Measurements from ENCODE around the gene SLC6A7.
A peak's percentile ranks its signal among the peaks of the same experiment; 100 is the strongest.

Gene SLC6A7

GRCh38 chr5:150210644-150211043, 20.8 kb downstream of the SLC6A7 start:
- no peak overlapping the region for H3K4me3 ChIP-seq (ENCODE audit: low read length)
- DNase-seq (ENCODE audit: low read depth): no peak
- TF ChIP-seq, protein P1, sequence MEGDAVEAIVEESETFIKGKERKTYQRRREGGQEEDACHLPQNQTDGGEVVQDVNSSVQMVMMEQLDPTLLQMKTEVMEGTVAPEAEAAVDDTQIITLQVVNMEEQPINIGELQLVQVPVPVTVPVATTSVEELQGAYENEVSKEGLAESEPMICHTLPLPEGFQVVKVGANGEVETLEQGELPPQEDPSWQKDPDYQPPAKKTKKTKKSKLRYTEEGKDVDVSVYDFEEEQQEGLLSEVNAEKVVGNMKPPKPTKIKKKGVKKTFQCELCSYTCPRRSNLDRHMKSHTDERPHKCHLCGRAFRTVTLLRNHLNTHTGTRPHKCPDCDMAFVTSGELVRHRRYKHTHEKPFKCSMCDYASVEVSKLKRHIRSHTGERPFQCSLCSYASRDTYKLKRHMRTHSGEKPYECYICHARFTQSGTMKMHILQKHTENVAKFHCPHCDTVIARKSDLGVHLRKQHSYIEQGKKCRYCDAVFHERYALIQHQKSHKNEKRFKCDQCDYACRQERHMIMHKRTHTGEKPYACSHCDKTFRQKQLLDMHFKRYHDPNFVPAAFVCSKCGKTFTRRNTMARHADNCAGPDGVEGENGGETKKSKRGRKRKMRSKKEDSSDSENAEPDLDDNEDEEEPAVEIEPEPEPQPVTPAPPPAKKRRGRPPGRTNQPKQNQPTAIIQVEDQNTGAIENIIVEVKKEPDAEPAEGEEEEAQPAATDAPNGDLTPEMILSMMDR (conservative IDR thresholded peaks at IDR 0.05; ENCODE audit: low read length): no peak

DNA sequence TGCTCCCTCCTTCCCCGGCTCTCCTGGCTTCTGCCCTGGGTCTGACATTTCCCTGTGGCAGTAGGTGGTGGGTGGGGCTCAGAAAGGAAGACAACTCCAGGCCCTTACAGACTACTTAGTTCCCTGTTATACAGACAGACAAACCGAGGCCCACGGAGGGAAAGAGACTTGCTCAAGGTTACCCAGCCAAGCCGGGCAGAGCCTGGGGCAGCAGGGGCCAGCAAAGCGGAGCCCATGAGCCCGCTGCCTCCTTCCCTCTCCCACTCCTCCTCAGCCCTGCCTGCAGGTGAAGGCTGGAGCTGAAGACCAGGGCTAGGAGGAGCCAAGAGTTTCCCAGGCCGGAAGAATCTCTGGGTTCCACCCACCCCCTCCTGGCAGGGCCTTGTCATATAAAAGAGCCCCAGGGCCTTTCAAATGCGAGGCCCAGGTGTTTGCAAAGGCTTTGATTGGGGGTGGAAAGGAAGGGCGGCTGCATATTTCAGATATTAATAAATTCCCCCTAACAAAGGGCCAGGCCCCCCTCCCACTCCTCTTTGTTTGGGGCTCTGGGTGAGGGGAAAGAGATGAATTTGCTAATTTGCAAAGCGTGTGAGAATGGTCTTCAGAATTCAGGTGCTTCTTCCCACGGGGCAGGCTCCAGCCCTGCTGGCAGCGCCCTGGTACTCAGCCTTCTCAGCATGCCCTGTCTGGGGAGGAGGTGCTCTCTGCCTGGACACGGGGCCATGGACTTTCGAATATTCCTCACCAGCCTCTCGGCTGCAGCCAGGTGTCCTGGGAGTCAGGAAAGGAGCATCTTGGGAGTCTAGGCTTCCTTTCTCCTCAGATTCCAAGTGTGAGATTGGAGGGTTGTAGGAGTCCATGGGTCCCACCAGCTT, 21.5 kb downstream of the SLC6A7 start:
- TF ChIP-seq, protein P1 (conservative IDR thresholded peaks at IDR 0.05; ENCODE audit: low read length): no peak
- no peak overlapping the region for H3K4me3 ChIP-seq (ENCODE audit: low read length)
- DNase-seq (ENCODE audit: low read depth): no peak

DNA sequence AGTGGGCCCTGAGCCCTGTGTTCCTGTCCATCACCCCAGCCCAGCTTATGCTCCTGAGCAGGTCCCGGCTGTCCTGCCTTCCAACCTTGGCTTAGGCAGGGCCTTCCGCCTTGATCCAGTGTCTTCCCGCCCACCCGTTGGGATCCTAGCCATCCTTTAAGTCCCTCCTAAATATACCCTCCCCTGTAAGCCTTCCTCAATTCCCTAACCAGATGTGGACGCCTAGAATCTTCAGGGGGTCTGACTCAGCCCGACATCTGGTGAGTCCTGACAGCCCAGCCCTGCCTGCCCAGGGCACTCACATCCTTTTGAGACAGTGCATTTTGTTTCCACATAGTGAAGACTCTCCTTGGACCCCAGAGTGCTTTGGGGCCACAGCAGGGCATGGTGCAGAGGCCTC, 23.7 kb downstream of the SLC6A7 start:
- H3K4me3 ChIP-seq (ENCODE audit: low read length): no peak overlapping the region
- TF ChIP-seq, protein P1 (conservative IDR thresholded peaks at IDR 0.05; ENCODE audit: low read length): no peak
- peak; percentile 68 for DNase-seq (ENCODE audit: low read depth)

- H3K4me3 ChIP-seq (ENCODE audit: low read length): no peak overlapping the region
- DNase-seq (ENCODE audit: low read depth): peak; percentile 75
- TF ChIP-seq, protein P1 (conservative IDR thresholded peaks at IDR 0.05; ENCODE audit: low read length): peak; percentile 45
Observed at GRCh38 chr5:150214289-150214688, 24.4 kb downstream of the SLC6A7 start.

DNA sequence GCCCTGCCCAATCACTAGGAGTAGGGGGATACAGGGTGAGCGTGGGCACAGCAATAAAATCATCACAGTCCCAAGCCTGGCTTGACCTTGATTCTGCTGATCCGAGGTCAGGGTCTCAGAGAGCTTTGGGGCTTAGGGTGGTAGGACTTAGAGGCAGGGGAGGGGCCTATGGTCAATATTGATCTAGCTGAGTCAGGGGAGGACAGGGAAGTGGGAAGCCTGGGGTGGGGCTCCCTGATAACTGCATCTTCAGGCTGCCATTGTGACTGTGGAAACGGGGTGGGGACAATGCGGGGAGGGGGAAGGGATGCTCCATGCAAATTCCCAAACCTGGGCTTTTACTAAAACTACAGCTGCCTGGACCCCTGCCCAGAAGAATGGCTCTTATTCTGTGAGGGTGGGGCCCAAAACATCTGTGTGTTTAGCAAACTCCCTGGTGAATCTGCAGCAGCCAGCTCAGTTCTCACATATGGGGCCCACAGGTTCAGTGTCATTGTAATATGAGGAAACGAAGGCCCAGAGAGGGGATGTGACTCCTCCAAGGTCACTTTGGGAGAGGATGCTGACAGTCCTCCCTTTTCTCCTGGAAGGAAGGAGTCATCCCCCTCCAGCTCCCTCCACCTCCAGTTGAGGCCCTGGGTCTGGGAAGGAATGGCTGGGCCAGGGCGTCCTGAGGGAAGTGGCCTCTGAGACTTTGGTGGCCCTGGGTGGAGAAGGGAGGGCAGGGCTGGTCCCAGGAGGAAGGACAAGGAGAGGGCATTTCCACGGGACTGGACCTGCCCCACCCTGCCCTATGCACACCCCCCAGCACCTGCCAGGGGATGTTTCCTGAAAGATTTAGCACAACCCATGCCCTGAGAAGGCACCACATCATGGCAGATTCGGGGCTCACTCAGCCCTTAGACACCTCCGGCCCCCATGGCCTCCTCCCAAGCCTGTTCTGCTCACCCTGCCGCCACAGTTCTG, 26.4 kb downstream of the SLC6A7 start:
- TF ChIP-seq, protein P1 (conservative IDR thresholded peaks at IDR 0.05; ENCODE audit: low read length): no peak
- peak; percentile 15 for DNase-seq (ENCODE audit: low read depth)
- no peak overlapping the region for H3K4me3 ChIP-seq (ENCODE audit: low read length)

DNA sequence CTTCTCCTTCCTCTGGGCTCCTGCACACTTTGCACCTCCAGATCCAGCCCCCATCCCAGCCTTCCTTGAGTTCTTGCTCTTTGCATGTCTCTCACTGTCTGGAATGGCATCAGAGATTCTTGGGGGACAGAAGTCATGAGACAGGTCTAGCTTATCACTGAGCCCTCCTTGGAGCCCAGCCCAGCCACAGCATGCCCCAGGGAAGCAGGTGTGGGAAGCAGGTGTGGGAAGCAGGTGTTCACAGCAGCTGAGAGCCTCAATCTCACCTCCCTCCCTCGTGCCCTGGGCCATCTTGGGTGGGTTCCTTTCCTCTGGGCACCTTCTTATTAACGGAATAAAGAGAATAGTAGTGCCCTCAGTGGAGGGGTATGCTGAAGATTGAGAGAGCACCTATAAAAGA, 27.2 kb downstream of the SLC6A7 start:
- DNase-seq (ENCODE audit: low read depth): no peak
- TF ChIP-seq, protein P1 (conservative IDR thresholded peaks at IDR 0.05; ENCODE audit: low read length): no peak
- no peak overlapping the region for H3K4me3 ChIP-seq (ENCODE audit: low read length)
